OCI-LY3 (cell line): ENCODE data around the gene DTYMK.

Source experiments
- H2AFZ ChIP-seq: fragments of 200-600, 300-600 bp; shearing (Covaris generic); 2 replicates; pipeline ENCODE4 v1.6.0; 2014; ENCODE audit warnings: antibody characterized with exemption, low read depth, low read length
- H3K27ac ChIP-seq: fragments of 200-600, 300-600 bp; sonication (generic); 2 replicates; pipeline ENCODE4 v1.5.1; 2014; ENCODE audit warnings: mild to moderate bottlenecking, low read length, moderate library complexity, mixed read lengths
- H3K27me3 ChIP-seq: fragments of 200-600, 300-600 bp; sonication (generic); 2 replicates; pipeline ENCODE4 v1.6.1; 2014; ENCODE audit warnings: low read depth, low read length, mixed read lengths
- H3K36me3 ChIP-seq: fragments of 200-600, 300-600 bp; sonication (generic); replicated peaks from 2 replicates; pipeline ENCODE3; 2014; ENCODE audit warnings: low read depth, low read length, mixed read lengths
- H3K4me1 ChIP-seq: fragments of 300-600, 200-600 bp; sonication (generic); 2 replicates; pipeline ENCODE4 v1.6.1; 2014; ENCODE audit warnings: low read length, mixed read lengths
- H3K4me2 ChIP-seq: fragments of 200-600, 300-600 bp; sonication (generic); 2 replicates; pipeline ENCODE4 v1.6.1; 2014; ENCODE audit warnings: low read length, mixed read lengths
- H3K4me3 ChIP-seq: fragments of 300-600, 200-600 bp; sonication (generic); 2 replicates; pipeline ENCODE4 v1.5.1; 2014; ENCODE audit warnings: antibody characterized with exemption, mild to moderate bottlenecking, low read length, moderate library complexity
- H3K79me2 ChIP-seq: fragments of 300-600, 200-600 bp; shearing (Covaris generic); 2 replicates; pipeline ENCODE4 v1.6.1; 2014; ENCODE audit warnings: mild to moderate bottlenecking, low read length, mixed read lengths
- H3K9ac ChIP-seq: fragments of 300-600, 200-600 bp; shearing (Covaris generic); 2 replicates; pipeline ENCODE4 v1.6.0; 2014; ENCODE audit warnings: mild to moderate bottlenecking, low read length, moderate library complexity
- H3K9me3 ChIP-seq: fragments of 200-600, 300-600 bp; shearing (Covaris generic); 2 replicates; pipeline ENCODE4 v1.6.1; 2014; ENCODE audit warnings: low read length, mixed read lengths; ENCODE audit not compliant: insufficient read depth
- H4K20me1 ChIP-seq: fragments of 200-600, 300-600 bp; sonication (generic); 2 replicates; pipeline ENCODE4 v1.6.1; 2016; ENCODE audit warnings: low read length, mixed read lengths; ENCODE audit not compliant: insufficient read depth
- CTCF ChIP-seq: fragments of 200-600, 300-600 bp; sonication (generic); IDR thresholded peaks from 2 replicates; pipeline ENCODE4 v1.5.1; 2014; ENCODE audit warnings: antibody characterized with exemption, low read length, low read depth
- EZH2phosphoT487 ChIP-seq: fragments of 200-600 bp; shearing (Covaris generic); IDR thresholded peaks from 2 replicates; pipeline ENCODE4 v1.6.1; 2018; ENCODE audit warnings: antibody characterized with exemption, mixed run types, low read depth

DTYMK gene

DNA sequence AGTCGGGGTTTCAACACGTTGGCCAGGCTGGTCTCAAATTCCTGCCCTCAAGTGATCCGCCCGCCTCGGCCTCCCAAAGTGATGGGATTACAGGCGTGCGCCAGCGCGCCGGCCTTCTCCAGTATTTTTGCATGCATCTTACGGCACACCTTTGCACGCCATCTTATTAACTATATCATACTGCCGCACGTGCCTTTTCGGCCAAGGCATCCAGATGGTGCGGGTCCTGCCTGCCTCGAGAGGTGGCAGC is 14.5 kb upstream of the DTYMK start:
- Histone ChIP-seq H3K4me2 (peak overlapping the region; percentile 66), H3K36me3 (peaks cover 8% of the 10 kb centered on the region), H3K4me1 (peaks cover 20% of the 10 kb centered on the region), H4K20me1 (peaks cover 8% of the 10 kb centered on the region; the same call in 1 of the 2 replicates), H3K9me3 (no peaks in the 10 kb centered on the region), H3K79me2 (peaks cover 26% of the 10 kb centered on the region), H3K27me3 (no peaks in the 10 kb centered on the region), H3K9ac (peak overlapping the region; percentile 77), H3K27ac (peak overlapping the region; percentile 79), H2AFZ (no peak overlapping the region), H3K4me3 (peak overlapping the region; percentile 86)
- no peak; the same call in none of the 2 replicates for TF ChIP-seq CTCF
- no peak for TF ChIP-seq EZH2phosphoT487

- TF ChIP-seq CTCF (no peak), EZH2phosphoT487 (no peak)
- Histone ChIP-seq H3K9me3 (no peaks in the 10 kb centered on the region), H3K36me3 (no peaks in the 10 kb centered on the region), H4K20me1 (no peaks in the 10 kb centered on the region), H3K9ac (no peak overlapping the region), H3K27ac (no peak overlapping the region), H3K27me3 (no peaks in the 10 kb centered on the region), H3K4me3 (no peak overlapping the region), H3K4me2 (no peak overlapping the region), H2AFZ (no peak overlapping the region), H3K79me2 (peaks cover 4% of the 10 kb centered on the region; the same call in 1 of the 2 replicates), H3K4me1 (peaks cover 13% of the 10 kb centered on the region)
Observed at GRCh38 chr2:241695651-241696050, 9.0 kb upstream of the DTYMK start.

DNA sequence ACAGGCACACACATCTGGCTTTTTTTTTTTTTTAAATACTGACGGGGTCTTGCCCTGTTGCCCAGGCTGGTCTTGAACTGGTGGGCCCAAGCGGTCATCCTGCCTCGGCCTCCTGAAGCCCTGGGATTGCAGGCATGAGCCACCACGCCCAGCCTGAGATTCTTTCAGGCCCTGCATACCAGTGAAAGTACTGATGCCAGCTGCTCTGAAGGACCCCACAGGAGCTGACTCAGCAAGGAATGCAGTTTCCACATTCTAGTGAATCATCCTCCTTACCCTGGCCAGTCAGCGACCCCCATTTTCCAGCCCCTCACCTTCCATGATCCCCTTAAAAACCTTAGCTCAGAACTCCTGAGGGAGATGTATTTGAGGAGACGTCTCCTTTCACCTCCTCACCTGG is 5.8 kb upstream of the DTYMK start:
- H3K27ac ChIP-seq, result no peak overlapping the region
- H3K27me3 ChIP-seq, result no peaks in the 10 kb centered on the region

GRCh38 chr2:241690202-241690717 is 3.6 kb upstream of the DTYMK start:
- Histone ChIP-seq H3K27me3 (no peaks in the 10 kb centered on the region), H4K20me1 (no peaks in the 10 kb centered on the region), H3K27ac (no peak overlapping the region), H3K36me3 (peaks cover 12% of the 10 kb centered on the region), H3K4me2 (no peak overlapping the region), H3K4me1 (peaks cover 14% of the 10 kb centered on the region), H3K9me3 (no peaks in the 10 kb centered on the region), H3K4me3 (no peak overlapping the region), H2AFZ (no peak overlapping the region), H3K79me2 (peaks cover 37% of the 10 kb centered on the region), H3K9ac (no peak overlapping the region)
- TF ChIP-seq CTCF (no peak), EZH2phosphoT487 (no peak)

More for the DNA sequence above, 5.8 kb upstream of the DTYMK start:
- peaks cover 8% of the 10 kb centered on the region for H3K4me1 ChIP-seq
- H2AFZ ChIP-seq, result no peak overlapping the region
- no peak overlapping the region for H3K4me2 ChIP-seq
- H3K79me2 ChIP-seq, result peaks cover 18% of the 10 kb centered on the region
- no peaks in the 10 kb centered on the region for H4K20me1 ChIP-seq
- H3K9ac ChIP-seq, result no peak overlapping the region
- no peaks in the 10 kb centered on the region for H3K9me3 ChIP-seq
- TF ChIP-seq EZH2phosphoT487 (no peak), CTCF (no peak)
- no peak overlapping the region for H3K4me3 ChIP-seq
- peaks cover 12% of the 10 kb centered on the region for H3K36me3 ChIP-seq
